ENCODE measurements around the gene EPHB3.

- TF ChIP-seq CTCF (IDR thresholded peaks at IDR 0.05), result no peak
- no peak for TF ChIP-seq EP300 (IDR thresholded peaks at IDR 0.05)
- no peak for TF ChIP-seq POLR2A (IDR thresholded peaks at IDR 0.05)
Observed at GRCh38 chr3:184626923-184627322, 65.3 kb downstream of the EPHB3 start.
